Naive B cell (primary cell): ENCODE data around the gene PRRC2A. TPM values are rescaled to one million over a fixed set of nuclear protein-coding genes. Genes with fewer than 3 reads are reported as not detected.

Experiments
- ATAC-seq, 2 donors: fragments of 150-1000 bp; cut with Tn5 transposase; 2 replicates each; pipeline ENCODE4 v1.10.0; 2021; ENCODE audit warnings: low read depth in 2 of 2, mild to moderate bottlenecking in 2 of 2, moderate library complexity in 2 of 2
- DNase-seq: peaks from one replicate; pipeline ENCODE4 v3.0.0; 2022
- H3K27ac Mint-ChIP-seq, 6 donors: one replicate each; pipeline ENCODE4 v1.8.0; 2020 to 2022; ENCODE audit warnings: mild to moderate bottlenecking in 6 of 6, mixed read lengths in 6 of 6, moderate library complexity in 5 of 6, inconsistent platforms in 2 of 6
- H3K27me3 Mint-ChIP-seq, 3 donors: one replicate each; pipeline ENCODE4 v1.8.0; 2021 to 2022; ENCODE audit warnings: mixed read lengths in 3 of 3, mild to moderate bottlenecking in 1 of 3
- H3K36me3 Mint-ChIP-seq, 2 donors: one replicate each; pipeline ENCODE4 v1.8.0; 2020 to 2022; ENCODE audit warnings: mixed read lengths in 2 of 2, inconsistent platforms in 1 of 2, mild to moderate bottlenecking in 1 of 2
- H3K4me1 Mint-ChIP-seq, 3 donors: one replicate each; pipeline ENCODE4 v1.8.0; 2020 to 2022; ENCODE audit warnings: mixed read lengths in 3 of 3, inconsistent platforms in 1 of 3, mild to moderate bottlenecking in 1 of 3, moderate library complexity in 1 of 3
- H3K4me3 Mint-ChIP-seq, 8 donors: one replicate each; pipeline ENCODE4 v1.8.0; 2020 to 2022; ENCODE audit warnings: mild to moderate bottlenecking in 8 of 8, mixed read lengths in 8 of 8, moderate library complexity in 8 of 8, inconsistent platforms in 2 of 8
- H3K9me3 Mint-ChIP-seq, 7 donors: one replicate each; pipeline ENCODE4 v1.8.0; 2020 to 2022; ENCODE audit warnings: mixed read lengths in 7 of 7, mild to moderate bottlenecking in 5 of 7, inconsistent platforms in 2 of 7, moderate library complexity in 1 of 7
- polyA plus RNA-seq, 6 donors: library from polyadenylated mRNA; unstranded; fragments of 300-500 nt; fragmentation: Illumina TruSeq; gene quantifications; one replicate each; pipeline ENCODE4 v1.2.3, GENCODE V29; 2021; ENCODE audit warnings: low read depth in 6 of 6

The PRRC2A gene
- polyA plus RNA-seq, 6 donors from 2014 or later = 0.70 to 11.3 (median 6.3) TPM

DNA sequence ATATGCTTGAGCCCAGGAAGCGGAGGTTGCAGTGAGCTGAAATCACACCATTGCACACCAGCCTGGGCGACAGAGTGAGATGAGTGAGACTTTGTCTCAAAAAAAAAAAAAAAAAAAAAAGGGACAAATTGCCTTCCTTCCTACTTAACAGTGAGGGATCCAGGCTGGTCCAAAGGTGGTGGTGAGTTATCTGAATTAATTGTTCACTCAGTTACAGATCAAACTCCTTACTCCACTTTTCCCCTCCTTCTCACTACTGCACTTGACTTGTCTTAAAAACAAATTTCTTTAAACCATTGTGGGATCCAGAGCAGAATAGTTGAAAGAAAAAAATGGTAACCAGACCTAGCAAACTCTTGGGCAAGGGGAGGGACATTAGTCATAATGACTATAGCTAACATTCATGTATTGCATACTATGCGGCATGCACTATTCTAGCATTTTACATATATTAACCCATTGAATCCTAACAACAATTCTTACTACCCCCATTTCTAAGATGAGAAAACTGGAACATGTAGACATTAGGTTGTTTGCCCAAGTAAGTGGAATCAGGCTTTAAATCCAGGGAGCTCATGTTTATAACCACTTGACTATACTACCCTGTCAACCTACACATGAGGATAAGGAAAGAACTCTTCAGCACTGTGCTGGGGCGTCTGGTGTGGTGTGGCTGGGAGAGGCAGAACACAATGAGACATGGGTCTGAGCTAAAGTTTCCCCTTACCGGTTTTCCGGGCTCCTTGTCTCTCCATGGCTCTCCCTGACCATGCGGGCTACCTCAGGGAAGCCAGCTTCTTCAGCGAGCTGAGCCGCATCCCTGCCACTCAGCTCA lies 42.8 kb downstream of the PRRC2A start:
- no peaks in the 10 kb centered on the region for H3K27me3 Mint-ChIP-seq
- H3K9me3 Mint-ChIP-seq = no peaks in the 10 kb centered on the region
- H3K27ac Mint-ChIP-seq = peak overlapping the region in 3 of 6 donors; percentile 96 to 99 (median 99)
- H3K36me3 Mint-ChIP-seq = peaks cover 4 to 26% of the 10 kb centered on the region in 2 donors
- DNase-seq (no peak), ATAC-seq (no peak)
- peaks cover 62 to 88% (median 79%) of the 10 kb centered on the region in 3 donors for H3K4me1 Mint-ChIP-seq
- peak overlapping the region; percentile 52 to 99 (median 96) for H3K4me3 Mint-ChIP-seq

DNA sequence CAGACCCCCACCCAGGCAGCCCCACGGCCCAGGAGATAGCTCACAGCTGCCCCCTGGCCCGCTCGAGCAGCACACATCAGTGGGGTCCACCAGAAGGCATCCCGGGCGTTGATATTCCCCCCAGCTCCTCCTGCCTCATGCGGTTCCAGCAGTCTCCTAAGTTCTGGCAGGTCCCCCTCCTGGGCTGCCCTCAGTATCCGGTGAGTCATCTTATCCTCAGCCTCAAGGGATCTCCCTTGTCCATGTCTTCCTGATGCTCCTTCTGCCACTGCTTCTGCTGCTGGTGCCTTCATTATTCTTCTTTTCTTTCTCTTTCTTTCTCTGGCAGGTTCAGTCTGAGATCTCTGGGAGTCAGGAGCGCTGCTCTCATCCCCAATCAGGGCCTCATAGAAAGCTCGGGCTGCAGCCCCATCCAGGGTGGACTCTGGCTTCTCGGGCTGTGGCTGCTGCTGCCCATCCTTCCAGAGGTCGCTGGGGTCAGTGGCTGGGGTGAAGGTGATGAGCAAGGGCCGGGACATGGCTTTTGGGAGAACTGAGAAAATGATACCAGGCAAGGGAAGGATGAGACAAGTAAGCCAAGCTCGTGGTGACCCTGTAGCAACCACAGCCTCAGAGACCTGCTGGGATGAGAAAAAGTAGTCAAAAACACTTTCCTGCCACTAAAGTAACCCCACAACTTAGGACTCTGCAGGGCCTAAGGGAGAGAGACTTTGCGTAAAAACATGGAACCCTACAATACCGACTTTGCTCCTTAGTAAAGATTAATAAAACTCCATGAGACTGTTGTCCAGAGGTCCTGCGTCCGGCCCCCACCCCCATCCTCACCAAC lies 43.7 kb downstream of the PRRC2A start:
- no peak for ATAC-seq
- Mint-ChIP-seq H3K4me3 (peak overlapping the region; percentile 94 to 99 (median 97)), H3K9me3 (no peaks in the 10 kb centered on the region), H3K36me3 (peaks cover 4 to 26% of the 10 kb centered on the region in 2 donors), H3K4me1 (peaks cover 57 to 88% (median 71%) of the 10 kb centered on the region in 3 donors), H3K27ac (peak overlapping the region; percentile 96 to 99 (median 99)), H3K27me3 (no peaks in the 10 kb centered on the region)
- DNase-seq = no peak

DNA sequence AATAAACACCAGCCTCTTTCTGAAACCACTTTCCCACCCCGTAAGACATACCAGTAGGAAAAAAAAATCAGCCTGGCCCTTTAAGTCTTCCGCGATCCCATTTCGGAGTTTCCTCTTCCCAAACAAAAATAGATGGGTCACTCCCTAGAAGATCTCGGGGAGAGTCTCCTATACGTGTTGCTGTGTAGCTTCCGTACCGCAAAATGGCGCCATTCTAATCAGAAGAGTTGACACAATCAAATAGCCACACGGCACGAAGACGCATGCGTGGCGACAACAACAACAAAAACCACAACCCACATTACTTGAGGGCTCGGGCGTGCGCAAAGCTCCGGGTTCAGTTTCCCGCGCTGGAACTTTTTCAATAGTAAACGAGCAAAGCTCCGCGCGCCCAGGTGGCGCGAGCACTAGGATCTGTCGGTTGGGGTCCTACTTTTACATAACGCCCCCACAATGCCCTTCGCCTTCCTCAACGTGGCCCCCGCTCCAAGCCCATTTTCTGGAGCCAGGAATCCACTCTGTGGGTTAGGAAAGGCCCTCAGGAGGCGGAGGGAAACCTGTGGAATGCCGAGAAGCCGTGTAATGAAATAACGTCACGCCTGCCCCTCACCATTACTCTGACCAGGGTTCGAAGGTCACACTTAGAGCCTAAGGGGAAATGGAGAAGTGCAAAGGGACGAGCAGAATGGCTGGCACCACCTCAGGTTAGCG lies 44.4 kb downstream of the PRRC2A start, which contains the start of gene GPANK1:
GPANK1 (minus strand) TSS at position 208 of the 711 bp plus-strand sequence. CDS start 519 bp downstream, outside the sequence.
- peaks cover 51 to 84% (median 63%) of the 10 kb centered on the region in 3 donors for H3K4me1 Mint-ChIP-seq
- DNase-seq = peak; percentile 78
- peak; percentile 27 to 36 for ATAC-seq
- H3K4me3 Mint-ChIP-seq = peak within 1 kb of the TSS; percentile 94 to 99 (median 97)
- H3K27me3 Mint-ChIP-seq = no peaks in the 10 kb centered on the region
- peak within 1 kb of the TSS; percentile 96 to 99 (median 99) for H3K27ac Mint-ChIP-seq
- H3K9me3 Mint-ChIP-seq = no peaks in the 10 kb centered on the region
- peaks cover 4 to 26% of the 10 kb centered on the region in 2 donors for H3K36me3 Mint-ChIP-seq

DNA sequence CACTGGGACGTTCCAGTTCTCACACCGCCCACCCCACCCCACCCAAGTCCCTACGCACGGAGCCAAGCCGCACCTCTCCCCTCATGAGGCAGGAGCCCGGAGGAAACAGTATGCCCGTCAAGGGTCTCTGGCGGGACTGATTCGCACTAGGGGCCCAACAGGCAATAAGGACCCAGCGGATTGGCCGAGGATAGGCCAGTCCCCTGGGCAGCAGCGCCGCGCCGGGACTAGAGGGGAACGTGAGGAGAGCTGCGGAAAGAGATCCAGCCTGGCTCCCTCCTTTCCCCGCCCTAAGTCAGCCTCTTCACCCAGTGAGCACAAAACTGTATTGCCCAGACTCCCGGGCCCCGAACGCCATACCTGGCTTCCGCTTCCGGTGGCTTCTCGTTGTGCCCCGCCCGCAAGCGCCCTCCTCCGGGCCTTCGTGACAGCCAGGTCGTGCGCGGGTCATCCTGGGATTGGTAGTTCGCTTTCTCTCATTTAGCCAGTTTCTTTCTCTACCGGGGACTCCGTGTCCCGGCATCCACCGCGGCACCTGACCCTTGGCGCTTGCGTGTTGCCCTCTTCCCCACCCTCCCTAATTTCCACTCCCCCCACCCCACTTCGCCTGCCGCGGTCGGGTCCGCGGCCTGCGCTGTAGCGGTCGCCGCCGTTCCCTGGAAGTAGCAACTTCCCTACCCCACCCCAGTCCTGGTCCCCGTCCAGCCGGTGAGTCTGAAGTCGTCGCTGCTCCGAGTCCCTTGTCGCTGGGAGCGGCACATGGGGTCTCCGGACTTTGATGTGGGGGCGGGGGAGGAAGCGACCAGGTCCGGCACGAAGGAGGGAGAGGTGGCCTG lies 45.2 kb downstream of the PRRC2A start, which contains the start of gene CSNK2B:
CSNK2B (plus strand) TSS at position 580 of the 836 bp plus-strand sequence. CDS start 752 bp downstream, outside the sequence.
- no peaks in the 10 kb centered on the region for H3K27me3 Mint-ChIP-seq
- H3K9me3 Mint-ChIP-seq = no peaks in the 10 kb centered on the region
- peak within 1 kb of the TSS; percentile 94 to 99 (median 97) for H3K4me3 Mint-ChIP-seq
- peak; percentile 80 to 81 for ATAC-seq
- H3K27ac Mint-ChIP-seq = peak within 1 kb of the TSS; percentile 96 to 99 (median 99)
- peaks cover 4 to 26% of the 10 kb centered on the region in 2 donors for H3K36me3 Mint-ChIP-seq
- peak; percentile 97 for DNase-seq
- H3K4me1 Mint-ChIP-seq = peaks cover 48 to 81% (median 62%) of the 10 kb centered on the region in 3 donors

DNA sequence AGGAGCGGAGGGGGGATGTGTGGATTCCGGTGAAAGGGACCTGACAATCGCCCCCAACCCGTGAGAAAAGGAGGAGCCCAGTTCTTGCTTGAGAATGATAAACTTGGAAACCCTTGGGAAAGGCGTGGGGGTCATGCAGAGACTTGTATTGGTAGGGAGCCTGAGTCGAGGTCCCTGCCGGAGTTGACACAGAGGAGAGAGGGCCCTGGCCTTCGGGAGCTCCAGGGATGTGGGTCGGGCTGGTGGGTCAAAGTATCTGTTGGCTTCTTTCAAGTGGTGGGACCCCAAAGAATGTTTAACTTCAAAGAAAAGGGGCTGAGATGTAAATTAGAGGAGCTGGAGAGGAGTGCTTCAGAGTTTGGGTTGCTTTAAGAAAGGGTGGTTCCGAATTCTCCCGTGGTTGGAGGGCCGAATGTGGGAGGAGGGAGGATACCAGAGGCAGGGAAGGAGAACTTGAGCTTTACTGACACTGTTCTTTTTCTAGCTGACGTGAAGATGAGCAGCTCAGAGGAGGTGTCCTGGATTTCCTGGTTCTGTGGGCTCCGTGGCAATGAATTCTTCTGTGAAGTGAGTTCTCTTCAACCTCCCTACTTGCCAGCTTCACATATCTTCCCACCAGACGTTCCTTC lies 45.9 kb downstream of the PRRC2A start:
- peaks cover 4 to 26% of the 10 kb centered on the region in 2 donors for H3K36me3 Mint-ChIP-seq
- H3K27me3 Mint-ChIP-seq = no peaks in the 10 kb centered on the region
- ATAC-seq (no peak), DNase-seq (no peak)
- H3K4me1 Mint-ChIP-seq = peaks cover 45 to 73% (median 55%) of the 10 kb centered on the region in 3 donors
- H3K27ac Mint-ChIP-seq = peak overlapping the region; percentile 21 to 99 (median 99)
- H3K9me3 Mint-ChIP-seq = no peaks in the 10 kb centered on the region
- H3K4me3 Mint-ChIP-seq = peak overlapping the region; percentile 94 to 99 (median 97)

DNA sequence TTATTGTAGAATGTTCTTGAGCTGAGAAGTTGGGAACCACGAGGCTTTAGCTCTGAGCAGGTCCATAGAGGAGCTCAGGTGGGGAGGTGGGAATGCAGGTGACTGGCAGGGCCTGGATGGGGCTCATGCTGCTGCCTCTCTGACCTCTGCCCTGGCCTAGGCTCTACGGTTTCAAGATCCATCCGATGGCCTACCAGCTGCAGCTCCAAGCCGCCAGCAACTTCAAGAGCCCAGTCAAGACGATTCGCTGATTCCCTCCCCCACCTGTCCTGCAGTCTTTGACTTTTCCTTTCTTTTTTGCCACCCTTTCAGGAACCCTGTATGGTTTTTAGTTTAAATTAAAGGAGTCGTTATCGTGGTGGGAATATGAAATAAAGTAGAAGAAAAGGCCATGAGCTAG lies 49.2 kb downstream of the PRRC2A start, which contains the start of gene LY6G5B:
LY6G5B (plus strand) TSS at position 301 of the 400 bp plus-strand sequence. CDS start 975 bp downstream, outside the sequence.
- H3K27ac Mint-ChIP-seq = peak within 1 kb of the TSS in 2 of 6 donors; percentile 38 to 84
- ATAC-seq (no peak), DNase-seq (no peak)
- peaks cover 24 to 44% (median 32%) of the 10 kb centered on the region in 3 donors for H3K4me1 Mint-ChIP-seq
- no peaks in the 10 kb centered on the region for H3K27me3 Mint-ChIP-seq
- peak within 1 kb of the TSS in 2 of 8 donors; percentile 47 to 52 for H3K4me3 Mint-ChIP-seq
- no peaks in the 10 kb centered on the region for H3K9me3 Mint-ChIP-seq
- peaks cover 4 to 17% of the 10 kb centered on the region in 2 donors for H3K36me3 Mint-ChIP-seq

DNA sequence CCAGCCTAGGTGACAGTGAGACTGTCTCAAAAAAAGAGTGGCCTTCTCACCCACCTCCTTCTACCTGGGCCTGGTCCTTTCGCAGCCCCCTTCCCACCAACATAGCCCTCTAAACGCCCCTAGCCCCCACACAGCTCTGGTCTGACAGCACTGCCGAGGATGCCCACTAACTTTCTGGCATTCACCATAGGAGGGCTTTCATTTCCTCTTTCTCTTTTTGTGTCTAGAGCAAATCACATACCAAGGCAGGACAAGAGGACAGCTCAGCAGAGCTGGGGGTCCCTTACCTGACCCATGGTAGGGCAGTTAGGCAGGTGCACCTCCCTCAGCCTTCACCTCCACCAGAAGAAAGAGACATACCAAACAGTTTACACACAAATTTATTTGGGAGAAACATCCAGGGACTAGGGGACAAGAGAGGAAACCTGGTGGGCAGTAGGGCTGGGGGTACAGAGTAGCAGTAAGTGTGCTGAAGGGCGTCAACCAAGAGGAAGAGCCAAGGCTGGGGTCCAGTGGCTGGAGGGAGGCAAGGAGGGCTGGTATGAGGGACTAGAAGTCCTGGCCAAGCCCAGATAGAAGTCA lies 55.9 kb downstream of the PRRC2A start:
- H3K4me1 Mint-ChIP-seq = peaks cover 34 to 35% (median 34%) of the 10 kb centered on the region in 3 donors
- H3K9me3 Mint-ChIP-seq = no peaks in the 10 kb centered on the region
- DNase-seq (no peak), ATAC-seq (peak; percentile 52 to 61)
- H3K27me3 Mint-ChIP-seq = no peaks in the 10 kb centered on the region
- H3K27ac Mint-ChIP-seq = peak overlapping the region in 5 of 6 donors; percentile 4 to 92 (median 29)
- peaks cover 0 to 8% of the 10 kb centered on the region in 2 donors for H3K36me3 Mint-ChIP-seq
- no peak overlapping the region for H3K4me3 Mint-ChIP-seq

DNA sequence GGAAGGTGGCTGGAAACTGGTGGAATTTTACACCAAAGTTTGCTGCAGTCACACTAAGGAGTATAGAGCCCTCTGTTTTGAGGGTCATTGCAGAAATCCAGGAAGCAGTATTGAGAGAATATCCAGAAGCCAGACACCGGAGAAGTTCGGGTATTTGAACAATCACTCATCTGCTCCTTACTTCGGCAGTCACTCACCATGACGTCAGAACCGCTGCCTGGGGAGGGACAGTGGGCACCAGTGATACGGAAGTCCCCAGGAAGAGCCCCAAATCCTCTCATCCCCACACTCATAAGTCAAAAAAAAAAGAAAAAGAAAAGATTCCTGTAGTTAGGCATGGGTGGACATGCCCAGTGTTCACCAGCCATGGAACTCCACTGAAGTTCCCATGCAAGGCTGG lies 56.4 kb downstream of the PRRC2A start:
- ATAC-seq (no peak), DNase-seq (no peak)
- no peak overlapping the region for H3K4me3 Mint-ChIP-seq
- peaks cover 0 to 8% of the 10 kb centered on the region in 2 donors for H3K36me3 Mint-ChIP-seq
- no peaks in the 10 kb centered on the region for H3K9me3 Mint-ChIP-seq
- H3K4me1 Mint-ChIP-seq = peaks cover 37 to 39% (median 37%) of the 10 kb centered on the region in 3 donors
- H3K27me3 Mint-ChIP-seq = no peaks in the 10 kb centered on the region
- H3K27ac Mint-ChIP-seq = peak overlapping the region in 3 of 6 donors; percentile 4 to 70 (median 29)

DNA sequence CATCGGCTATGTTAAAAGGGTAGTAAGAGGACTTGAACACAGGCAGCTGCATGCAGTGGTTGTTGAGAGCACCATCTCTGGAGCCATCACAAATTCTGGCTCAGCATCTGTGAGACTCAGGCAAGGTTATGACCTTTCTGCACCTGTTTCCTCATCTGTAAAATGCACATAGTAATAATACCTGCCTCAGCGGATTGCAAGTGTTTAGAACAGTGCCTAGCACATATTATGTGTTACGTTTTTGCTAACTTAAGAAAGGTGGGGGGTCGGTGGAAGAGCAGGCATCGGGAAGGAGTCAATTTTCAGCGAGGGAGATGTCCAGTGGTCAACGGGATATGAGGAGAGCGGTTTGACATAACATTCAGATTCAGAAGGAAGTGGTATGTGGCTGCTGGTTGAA lies 57.4 kb downstream of the PRRC2A start:
- no peaks in the 10 kb centered on the region for H3K9me3 Mint-ChIP-seq
- no peak for DNase-seq
- peaks cover 37 to 49% (median 37%) of the 10 kb centered on the region in 3 donors for H3K4me1 Mint-ChIP-seq
- peaks cover 0 to 6% of the 10 kb centered on the region in 2 donors for H3K36me3 Mint-ChIP-seq
- no peak for ATAC-seq
- H3K4me3 Mint-ChIP-seq = peak overlapping the region in 1 of 8 donors; percentile 29
- peak overlapping the region in 2 of 6 donors; percentile 6 to 90 for H3K27ac Mint-ChIP-seq
- no peaks in the 10 kb centered on the region for H3K27me3 Mint-ChIP-seq

DNA sequence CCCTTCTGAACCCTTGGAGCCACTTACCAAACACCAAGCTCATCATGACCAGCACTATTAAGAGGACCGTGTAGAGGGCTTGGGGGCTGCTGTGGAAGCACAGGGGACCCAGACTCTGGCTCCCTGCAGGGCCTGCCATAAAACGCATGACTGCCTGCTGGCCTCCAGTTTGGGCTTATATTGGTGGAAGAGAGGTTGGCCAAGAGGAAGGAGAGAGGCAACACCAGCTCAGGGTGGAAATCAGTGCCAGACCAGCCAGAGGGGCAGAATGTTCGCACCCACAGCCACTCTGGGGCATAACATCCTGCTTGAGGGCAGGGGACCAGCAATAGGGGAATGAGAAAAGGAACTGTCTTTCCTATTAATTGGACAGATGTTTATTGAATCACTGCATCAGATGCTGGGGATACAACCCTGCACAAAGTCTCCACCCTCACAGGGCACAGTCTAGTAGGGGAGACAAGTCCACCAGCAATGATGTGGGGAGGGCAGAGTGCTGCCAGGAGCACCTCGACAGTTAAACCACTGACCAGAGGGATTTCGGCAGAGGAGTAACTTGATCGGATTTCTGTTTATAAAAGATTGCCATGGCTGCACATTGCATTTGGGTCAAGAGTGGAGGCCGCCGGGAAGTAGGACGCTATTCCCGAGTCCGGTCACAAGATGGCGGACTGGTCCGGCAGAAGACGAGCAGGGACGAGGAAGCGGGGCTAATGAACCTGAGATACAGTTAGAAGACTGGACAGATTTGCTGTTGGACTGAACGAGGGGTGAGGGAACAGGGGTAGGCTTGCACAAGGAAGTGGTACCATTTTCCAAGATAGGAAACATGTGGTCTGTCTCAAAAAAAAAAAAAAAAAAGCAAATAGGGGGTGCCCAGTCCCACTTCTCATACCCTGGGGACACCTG lies 60.0 kb downstream of the PRRC2A start, which contains the start of gene LY6G5C:
LY6G5C (minus strand) TSS at position 842 of the 909 bp plus-strand sequence; CDS start at position 148, 694 bp downstream.
- H3K4me3 Mint-ChIP-seq = peak within 1 kb of the TSS; percentile 72 to 90 (median 85)
- ATAC-seq (peak; percentile 63 to 67), DNase-seq (peak; percentile 51)
- no peaks in the 10 kb centered on the region for H3K9me3 Mint-ChIP-seq
- peaks cover 37 to 56% (median 45%) of the 10 kb centered on the region in 3 donors for H3K4me1 Mint-ChIP-seq
- H3K27ac Mint-ChIP-seq = peak within 1 kb of the TSS; percentile 16 to 97 (median 87)
- no peaks in the 10 kb centered on the region for H3K36me3 Mint-ChIP-seq
- H3K27me3 Mint-ChIP-seq = no peaks in the 10 kb centered on the region
